PC-3 (cell line): ENCODE measurements around the gene TDRD7.

ENCODE experiments used
- EZH2phosphoT487 ChIP-seq: fragments of 300-600 bp; sonication (generic); IDR thresholded peaks from 2 replicates; pipeline ENCODE4 v1.6.1; 2018; ENCODE audit warnings: mild to moderate bottlenecking, antibody characterized with exemption, low read length, borderline replicate concordance
- TF ChIP-seq, protein P1 (sequence below): fragments of 300-600 bp; sonication (generic); conservative IDR thresholded peaks from 2 replicates; pipeline ENCODE4 v1.5.1; 2017; ENCODE audit warnings: antibody characterized with exemption, low read depth, mild to moderate bottlenecking, low read length

DNA sequence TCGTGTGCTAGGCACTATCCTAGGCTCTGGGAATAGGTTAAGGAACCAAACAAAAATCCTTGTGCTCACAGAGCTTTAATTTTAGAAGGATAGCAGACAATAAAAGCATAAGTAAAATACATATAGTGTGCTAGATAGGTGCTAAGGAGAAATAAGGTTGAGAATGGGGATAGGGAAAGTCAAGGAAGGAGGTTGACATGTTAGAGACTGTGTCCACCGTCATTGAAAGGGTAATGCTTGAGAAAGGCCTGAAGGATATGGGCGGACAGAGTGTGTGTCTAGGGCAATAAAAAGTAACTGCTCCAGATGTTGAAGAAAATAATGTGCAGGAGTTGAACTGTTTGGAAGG, 482 bp upstream of the TDRD7 start:
- no peak for TF ChIP-seq EZH2phosphoT487
- TF ChIP-seq, protein P1, sequence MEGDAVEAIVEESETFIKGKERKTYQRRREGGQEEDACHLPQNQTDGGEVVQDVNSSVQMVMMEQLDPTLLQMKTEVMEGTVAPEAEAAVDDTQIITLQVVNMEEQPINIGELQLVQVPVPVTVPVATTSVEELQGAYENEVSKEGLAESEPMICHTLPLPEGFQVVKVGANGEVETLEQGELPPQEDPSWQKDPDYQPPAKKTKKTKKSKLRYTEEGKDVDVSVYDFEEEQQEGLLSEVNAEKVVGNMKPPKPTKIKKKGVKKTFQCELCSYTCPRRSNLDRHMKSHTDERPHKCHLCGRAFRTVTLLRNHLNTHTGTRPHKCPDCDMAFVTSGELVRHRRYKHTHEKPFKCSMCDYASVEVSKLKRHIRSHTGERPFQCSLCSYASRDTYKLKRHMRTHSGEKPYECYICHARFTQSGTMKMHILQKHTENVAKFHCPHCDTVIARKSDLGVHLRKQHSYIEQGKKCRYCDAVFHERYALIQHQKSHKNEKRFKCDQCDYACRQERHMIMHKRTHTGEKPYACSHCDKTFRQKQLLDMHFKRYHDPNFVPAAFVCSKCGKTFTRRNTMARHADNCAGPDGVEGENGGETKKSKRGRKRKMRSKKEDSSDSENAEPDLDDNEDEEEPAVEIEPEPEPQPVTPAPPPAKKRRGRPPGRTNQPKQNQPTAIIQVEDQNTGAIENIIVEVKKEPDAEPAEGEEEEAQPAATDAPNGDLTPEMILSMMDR = no peak
